H9 (cell line): Measurements from ENCODE around the gene ITPKB. TPM values are rescaled to one million over a fixed set of nuclear protein-coding genes. Genes with fewer than 3 reads are reported as not detected.

ENCODE experiments used
- DNase-seq: peaks from one replicate; pipeline ENCODE4 v3.0.0-alpha.2; 2017
- H2AFZ ChIP-seq: one replicate; pipeline ENCODE4 v1.6.1; 2013; ENCODE audit warnings: mild to moderate bottlenecking, low read length, control low read depth, moderate library complexity
- H2AK5ac ChIP-seq: 2 replicates; pipeline ENCODE4 v1.6.1; 2013; ENCODE audit warnings: low read length, control low read depth, mixed read lengths; ENCODE audit not compliant: insufficient read length
- H2BK120ac ChIP-seq: one replicate; pipeline ENCODE4 v1.6.1; 2013; ENCODE audit warnings: low read depth, mild to moderate bottlenecking, low read length, control low read depth, inconsistent platforms; ENCODE audit not compliant: poor library complexity, severe bottlenecking
- H2BK12ac ChIP-seq: 2 replicates; pipeline ENCODE4 v1.6.1; 2013; ENCODE audit warnings: low read length, control low read depth, mixed read lengths, low read depth; ENCODE audit not compliant: insufficient read length
- H2BK15ac ChIP-seq: 2 replicates; pipeline ENCODE4 v1.6.1; 2013; ENCODE audit warnings: low read depth, low read length, control low read depth
- H2BK20ac ChIP-seq: one replicate; pipeline ENCODE4 v1.6.1; 2013; ENCODE audit warnings: low read depth, mild to moderate bottlenecking, low read length, control low read depth, inconsistent platforms; ENCODE audit not compliant: poor library complexity, severe bottlenecking
- H2BK5ac ChIP-seq: 2 replicates; pipeline ENCODE4 v1.6.1; 2013; ENCODE audit warnings: low read length, control low read depth, mixed read lengths; ENCODE audit not compliant: insufficient read length
- H3K14ac ChIP-seq: 2 replicates; pipeline ENCODE4 v1.6.1; 2013; ENCODE audit warnings: low read length, control low read depth; ENCODE audit not compliant: insufficient read depth
- H3K18ac ChIP-seq: 2 replicates; pipeline ENCODE4 v1.6.1; 2013; ENCODE audit warnings: low read depth, mild to moderate bottlenecking, mixed read lengths, low read length, control low read depth; ENCODE audit not compliant: insufficient read length
- H3K23ac ChIP-seq: 2 replicates; pipeline ENCODE4 v1.6.1; 2013; ENCODE audit warnings: low read length, control low read depth, mixed read lengths, low read depth; ENCODE audit not compliant: insufficient read length
- H3K23me2 ChIP-seq: 2 replicates; pipeline ENCODE4 v1.6.1; 2013; ENCODE audit warnings: low read depth, mild to moderate bottlenecking, mixed read lengths, low read length, control low read depth; ENCODE audit not compliant: insufficient read length, poor library complexity, severe bottlenecking
- H3K27ac ChIP-seq: 2 replicates; pipeline ENCODE4 v1.5.1; 2013; ENCODE audit warnings: low read length, control low read depth, mixed read lengths, low read depth; ENCODE audit not compliant: insufficient read length
- H3K27me3 ChIP-seq: 2 replicates; pipeline ENCODE4 v1.6.1; 2013; ENCODE audit warnings: low read length, control low read depth, inconsistent platforms; ENCODE audit not compliant: insufficient read depth
- H3K4ac ChIP-seq: 2 replicates; pipeline ENCODE4 v1.6.1; 2013; ENCODE audit warnings: low read depth, mild to moderate bottlenecking, control low read depth, inconsistent platforms, low read length, moderate library complexity
- H3K4me1 ChIP-seq: 2 replicates; pipeline ENCODE4 v1.6.1; 2013; ENCODE audit warnings: low read length, control low read depth, inconsistent platforms; ENCODE audit not compliant: insufficient read depth
- H3K4me2 ChIP-seq: 2 replicates; pipeline ENCODE4 v1.6.1; 2013; ENCODE audit warnings: low read length, control low read depth, mixed read lengths; ENCODE audit not compliant: insufficient read length, insufficient read depth
- H3K56ac ChIP-seq: 2 replicates; pipeline ENCODE4 v1.6.1; 2013; ENCODE audit warnings: low read depth, mild to moderate bottlenecking, mixed read lengths, low read length, control low read depth; ENCODE audit not compliant: insufficient read length
- H3K79me1 ChIP-seq: 2 replicates; pipeline ENCODE4 v1.6.1; 2013; ENCODE audit warnings: low read depth, mild to moderate bottlenecking, moderate library complexity, low read length, control low read depth, inconsistent platforms; ENCODE audit not compliant: insufficient read depth, poor library complexity, severe bottlenecking
- H3K79me2 ChIP-seq: 2 replicates; pipeline ENCODE4 v1.6.1; 2013; ENCODE audit warnings: low read length, control low read depth, inconsistent platforms; ENCODE audit not compliant: insufficient read depth
- H3K9ac ChIP-seq: 2 replicates; pipeline ENCODE4 v1.6.1; 2013; ENCODE audit warnings: low read length, control low read depth, mixed read lengths; ENCODE audit not compliant: insufficient read length; ENCODE audit errors: extremely low read depth
- H3K9me3 ChIP-seq: one replicate; pipeline ENCODE4 v1.6.1; 2013; ENCODE audit warnings: low read depth, low read length, inconsistent platforms; ENCODE audit not compliant: control insufficient read depth
- H3T11ph ChIP-seq: one replicate; pipeline ENCODE4 v1.6.1; 2013; ENCODE audit warnings: mild to moderate bottlenecking, low read length, control low read depth, inconsistent platforms
- H4K20me1 ChIP-seq: one replicate; pipeline ENCODE4 v1.6.1; 2013; ENCODE audit not compliant: control insufficient read depth, insufficient read length, insufficient read depth
- H4K5ac ChIP-seq: 2 replicates; pipeline ENCODE4 v1.6.1; 2013; ENCODE audit warnings: low read depth, mild to moderate bottlenecking, mixed read lengths, low read length, control low read depth; ENCODE audit not compliant: insufficient read length
- H4K8ac ChIP-seq: replicated peaks from 2 replicates; pipeline ENCODE4 v1.6.1; 2013; ENCODE audit warnings: low read length, control low read depth, mixed read lengths, low read depth; ENCODE audit not compliant: insufficient read length
- H4K91ac ChIP-seq: 2 replicates; pipeline ENCODE4 v1.6.1; 2013; ENCODE audit warnings: low read depth, mild to moderate bottlenecking, moderate library complexity, mixed read lengths, low read length, control low read depth; ENCODE audit not compliant: insufficient read length
- H3K27ac Mint-ChIP-seq, 3 experiments: 2 replicates in 2 of 3; 3 replicates in 1 of 3; pipeline ENCODE4 v1.8.0; 2020 to 2021; ENCODE audit warnings: mixed read lengths in 3 of 3, mild to moderate bottlenecking in 1 of 3, moderate library complexity in 1 of 3
- H3K27me3 Mint-ChIP-seq: 2 replicates; pipeline ENCODE4 v1.8.0; 2021; ENCODE audit warnings: low read depth, mild to moderate bottlenecking, moderate library complexity, mixed read lengths
- H3K36me3 Mint-ChIP-seq, 3 experiments: 2 replicates in 2 of 3; 3 replicates in 1 of 3; pipeline ENCODE4 v1.8.0; 2020 to 2021; ENCODE audit warnings: low read depth in 3 of 3, mixed read lengths in 3 of 3; ENCODE audit not compliant: insufficient read depth in 1 of 3
- H3K4me1 Mint-ChIP-seq, 2 experiments: 2 replicates each; pipeline ENCODE4 v1.8.0; 2020; ENCODE audit warnings: mixed read lengths in 2 of 2
- H3K4me3 Mint-ChIP-seq, 2 experiments: 2 replicates in 1 of 2; 3 replicates in 1 of 2; pipeline ENCODE4 v1.8.0; 2020 to 2021; ENCODE audit warnings: mild to moderate bottlenecking in 2 of 2, mixed read lengths in 2 of 2, moderate library complexity in 1 of 2
- H3K9me3 Mint-ChIP-seq, 2 experiments: 2 replicates in 1 of 2; 3 replicates in 1 of 2; pipeline ENCODE4 v1.8.0; 2020; ENCODE audit warnings: mild to moderate bottlenecking in 2 of 2, mixed read lengths in 2 of 2, moderate library complexity in 1 of 2
- WGBS: extraction: QIAGEN DNeasy Blood & Tissue Kit; methylation state at CpG from one replicate; pipeline ENCODE4 v1.1.7; 2013; ENCODE audit warnings: missing lambda C conversion rate, low lambda C conversion rate, mixed read lengths; ENCODE audit not compliant: insufficient read length; ENCODE audit errors: extremely low coverage; 5-methylcytosine and 5-hydroxymethylcytosine counted together
- total RNA-seq: library from RNA; stranded (reverse); gene quantifications from 2 replicates; pipeline ENCODE4 v1.2.1, GENCODE V29; 2021
- TF ChIP-seq, protein P1 (sequence below): fragments of 200-600 bp; sonication (generic); conservative IDR thresholded peaks from 3 replicates; pipeline ENCODE4 v1.8.0; 2021; ENCODE audit warnings: antibody characterized with exemption, mild to moderate bottlenecking

The ITPKB gene
- total RNA-seq, 1 experiment from 2014 or later, result 3.8 TPM

DNA sequence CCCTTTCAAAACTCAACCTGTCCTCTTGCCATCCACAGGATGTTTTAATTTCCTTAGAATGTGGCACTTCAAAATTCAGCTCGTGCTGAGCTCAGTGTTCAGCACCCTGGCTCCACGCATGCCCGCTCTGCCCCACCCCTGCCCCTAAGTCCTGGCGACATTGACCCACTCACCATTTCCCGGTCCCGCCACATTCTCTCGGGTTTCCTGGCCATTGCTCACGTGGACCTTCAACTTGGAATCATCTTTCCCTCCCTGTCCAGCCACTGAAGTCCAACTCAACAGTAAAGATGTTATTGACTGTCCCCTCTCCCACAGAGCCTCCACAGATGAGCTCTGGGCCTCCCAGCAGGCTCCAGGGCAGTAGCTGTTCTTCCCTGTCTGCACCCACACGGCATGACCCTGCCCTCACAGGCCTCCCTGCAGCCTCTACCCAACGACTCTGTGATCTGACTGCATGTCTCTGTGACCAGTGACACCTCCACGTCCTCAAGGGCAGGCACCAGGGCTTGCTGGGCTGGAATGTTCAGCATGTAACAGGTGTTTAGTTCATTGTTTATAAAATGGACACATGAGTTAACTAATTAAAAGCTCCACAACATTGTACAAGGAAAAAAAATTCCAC, 53.8 kb downstream of the ITPKB start:
- H2BK12ac ChIP-seq, result no peak overlapping the region
- no peak overlapping the region; the same call in 1 of the 2 replicates for H3K14ac ChIP-seq
- H3T11ph ChIP-seq, result no peak overlapping the region
- H2BK15ac ChIP-seq, result no peak overlapping the region
- no peak overlapping the region for H2BK20ac ChIP-seq
- H2BK120ac ChIP-seq, result no peak overlapping the region
- H3K56ac ChIP-seq, result no peak overlapping the region
- H3K4me1 Mint-ChIP-seq, result peaks cover 42 to 46% of the 10 kb centered on the region in 2 experiments
- no peaks in the 10 kb centered on the region for H3K36me3 Mint-ChIP-seq
- peak overlapping the region in 1 of 3 experiments; percentile 12; a peak in 2 of 7 replicates for H3K27ac Mint-ChIP-seq
- H2AK5ac ChIP-seq, result no peak overlapping the region
- H3K4me1 ChIP-seq, result peaks cover 8% of the 10 kb centered on the region
- TF ChIP-seq, protein P1, sequence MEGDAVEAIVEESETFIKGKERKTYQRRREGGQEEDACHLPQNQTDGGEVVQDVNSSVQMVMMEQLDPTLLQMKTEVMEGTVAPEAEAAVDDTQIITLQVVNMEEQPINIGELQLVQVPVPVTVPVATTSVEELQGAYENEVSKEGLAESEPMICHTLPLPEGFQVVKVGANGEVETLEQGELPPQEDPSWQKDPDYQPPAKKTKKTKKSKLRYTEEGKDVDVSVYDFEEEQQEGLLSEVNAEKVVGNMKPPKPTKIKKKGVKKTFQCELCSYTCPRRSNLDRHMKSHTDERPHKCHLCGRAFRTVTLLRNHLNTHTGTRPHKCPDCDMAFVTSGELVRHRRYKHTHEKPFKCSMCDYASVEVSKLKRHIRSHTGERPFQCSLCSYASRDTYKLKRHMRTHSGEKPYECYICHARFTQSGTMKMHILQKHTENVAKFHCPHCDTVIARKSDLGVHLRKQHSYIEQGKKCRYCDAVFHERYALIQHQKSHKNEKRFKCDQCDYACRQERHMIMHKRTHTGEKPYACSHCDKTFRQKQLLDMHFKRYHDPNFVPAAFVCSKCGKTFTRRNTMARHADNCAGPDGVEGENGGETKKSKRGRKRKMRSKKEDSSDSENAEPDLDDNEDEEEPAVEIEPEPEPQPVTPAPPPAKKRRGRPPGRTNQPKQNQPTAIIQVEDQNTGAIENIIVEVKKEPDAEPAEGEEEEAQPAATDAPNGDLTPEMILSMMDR, result no peak
- H4K20me1 ChIP-seq, result no peaks in the 10 kb centered on the region
- H3K4me2 ChIP-seq, result no peak overlapping the region
- no peak overlapping the region for H3K27ac ChIP-seq
- no peaks in the 10 kb centered on the region; a peak in 1 of 5 replicates for H3K9me3 Mint-ChIP-seq
- no peaks in the 10 kb centered on the region for H3K79me1 ChIP-seq
- H2BK5ac ChIP-seq, result no peak overlapping the region
- WGBS, result no CpG with 5 or more reads among the region's 11 CpGs
- no peak overlapping the region for H3K18ac ChIP-seq
- H3K4me3 Mint-ChIP-seq, result no peak overlapping the region
- peaks cover 44% of the 10 kb centered on the region for H3K27me3 Mint-ChIP-seq
- no peak overlapping the region for H3K4ac ChIP-seq
- no peaks in the 10 kb centered on the region for H3K79me2 ChIP-seq
- no peak for DNase-seq
- H3K23ac ChIP-seq, result no peak overlapping the region
- no peaks in the 10 kb centered on the region for H3K9me3 ChIP-seq
- H3K27me3 ChIP-seq, result peaks cover 2% of the 10 kb centered on the region; the same call in 1 of the 2 replicates
- H2AFZ ChIP-seq, result no peak overlapping the region
- H3K23me2 ChIP-seq, result no peaks in the 10 kb centered on the region
- H4K8ac ChIP-seq, result no peak overlapping the region
- no peak overlapping the region for H4K5ac ChIP-seq
- no peak overlapping the region for H3K9ac ChIP-seq
- no peak overlapping the region for H4K91ac ChIP-seq
